Peyer's patch (tissue), 4 donors: Measurements from ENCODE around the gene APRT.

ENCODE experiments used
- POLR2A ChIP-seq, 2 donors: fragments of 450-650 bp; IDR thresholded peaks; one replicate each; pipeline ENCODE4 v1.5.1; 2017; ENCODE audit warnings: antibody characterized with exemption in 2 of 2, mild to moderate bottlenecking in 2 of 2, moderate library complexity in 2 of 2
- TF ChIP-seq, protein P1 (sequence below), 6 experiments: fragments of 450-650 bp in 4 of 6; fragments of 200-600 bp in 2 of 6; sonication (generic) in 1 of 6; IDR thresholded peaks; one replicate each; pipeline ENCODE4 v1.5.1; 2017 to 2019; ENCODE audit warnings: antibody characterized with exemption in 6 of 6, mild to moderate bottlenecking in 3 of 6, moderate library complexity in 1 of 6

DNA sequence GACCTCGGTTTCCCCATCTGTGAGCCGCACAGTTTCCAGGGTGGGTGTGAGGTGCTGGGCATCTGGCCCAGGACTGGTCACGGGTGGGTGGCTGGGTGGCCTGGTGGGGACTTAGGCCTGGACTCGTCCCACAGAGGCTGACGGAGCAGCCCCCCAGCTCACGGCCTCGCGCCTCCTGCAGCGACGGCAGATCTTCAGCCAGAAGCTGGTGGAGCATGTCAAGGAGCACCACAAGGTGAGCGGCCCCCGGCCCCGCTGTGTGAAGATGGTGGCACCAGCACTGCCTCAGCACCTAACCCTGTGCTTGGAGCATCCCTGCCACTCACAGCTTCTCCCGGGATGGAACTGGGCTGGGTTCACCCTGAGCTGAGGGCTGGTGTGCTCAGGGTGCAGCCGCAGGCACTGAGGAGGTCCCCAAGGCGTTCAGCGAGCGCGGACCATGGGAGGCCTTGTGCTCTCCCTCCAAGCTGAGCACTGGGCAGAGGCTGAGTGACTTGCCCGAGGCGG, 5.8 kb downstream of the APRT start:
- TF ChIP-seq, protein P1, sequence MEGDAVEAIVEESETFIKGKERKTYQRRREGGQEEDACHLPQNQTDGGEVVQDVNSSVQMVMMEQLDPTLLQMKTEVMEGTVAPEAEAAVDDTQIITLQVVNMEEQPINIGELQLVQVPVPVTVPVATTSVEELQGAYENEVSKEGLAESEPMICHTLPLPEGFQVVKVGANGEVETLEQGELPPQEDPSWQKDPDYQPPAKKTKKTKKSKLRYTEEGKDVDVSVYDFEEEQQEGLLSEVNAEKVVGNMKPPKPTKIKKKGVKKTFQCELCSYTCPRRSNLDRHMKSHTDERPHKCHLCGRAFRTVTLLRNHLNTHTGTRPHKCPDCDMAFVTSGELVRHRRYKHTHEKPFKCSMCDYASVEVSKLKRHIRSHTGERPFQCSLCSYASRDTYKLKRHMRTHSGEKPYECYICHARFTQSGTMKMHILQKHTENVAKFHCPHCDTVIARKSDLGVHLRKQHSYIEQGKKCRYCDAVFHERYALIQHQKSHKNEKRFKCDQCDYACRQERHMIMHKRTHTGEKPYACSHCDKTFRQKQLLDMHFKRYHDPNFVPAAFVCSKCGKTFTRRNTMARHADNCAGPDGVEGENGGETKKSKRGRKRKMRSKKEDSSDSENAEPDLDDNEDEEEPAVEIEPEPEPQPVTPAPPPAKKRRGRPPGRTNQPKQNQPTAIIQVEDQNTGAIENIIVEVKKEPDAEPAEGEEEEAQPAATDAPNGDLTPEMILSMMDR (IDR thresholded peaks at IDR 0.05), result no peak
- no peak for TF ChIP-seq POLR2A (IDR thresholded peaks at IDR 0.05)
